ENCODE measurements around the gene DTHD1. TPM values are rescaled to one million over a fixed set of nuclear protein-coding genes. Genes with fewer than 3 reads are reported as not detected.

The DTHD1 gene
- total and polyA plus RNA-seq, 2 of the 8 experiments (the other 6 are each of a cell fraction or from before 2014, with no cell fraction given) = not detected

GRCh38 chr4:36341936-36342335 lies 60.5 kb downstream of the DTHD1 start:
- no peak for FAIRE-seq
- Histone ChIP-seq H3K4me2 (ENCODE audit: insufficient read depth in 1 of 2, low read depth in 2 of 2, low read length in 2 of 2) (no peak overlapping the region), H3K18ac (ENCODE audit: extremely low read depth, low read length) (no peak overlapping the region), H4K5ac (ENCODE audit: insufficient read length, low read depth, low read length) (no peak overlapping the region), H2AK5ac (ENCODE audit: low read depth, low read length) (no peak overlapping the region), H3K9me3 (ENCODE audit: insufficient read depth in 2 of 2, low read depth in 1 of 2, low read length in 1 of 2) (no peaks in the 10 kb centered on the region), H4K8ac (ENCODE audit: extremely low read depth, insufficient read depth, low read length) (no peak overlapping the region), H2BK12ac (ENCODE audit: low read depth, low read length) (no peak overlapping the region), H3K14ac (ENCODE audit: insufficient read length) (no peak overlapping the region), H2BK15ac (ENCODE audit: low read length) (no peak overlapping the region), H3K4me3 (ENCODE audit: extremely low read depth in 1 of 4, insufficient read depth in 2 of 4, low read depth in 3 of 4, low read length in 4 of 4) (no peak overlapping the region), H3K9ac (replicated peaks in 1 of 4; ENCODE audit: extremely low read depth in 1 of 4, low read depth in 3 of 4, low read length in 3 of 4) (no peak overlapping the region), H3K4ac (replicated peaks; ENCODE audit: insufficient read length, low read depth, low read length) (no peak overlapping the region), H3K23ac (ENCODE audit: insufficient read length) (no peak overlapping the region), H2BK20ac (ENCODE audit: low read length) (no peak overlapping the region), H3K4me1 (replicated peaks in 1 of 4; ENCODE audit: control insufficient read depth in 3 of 4, insufficient read depth in 4 of 4, low read length in 3 of 4) (no peaks in the 10 kb centered on the region), H3K79me2 (ENCODE audit: control insufficient read depth in 1 of 2, insufficient read depth in 2 of 2, low read length in 2 of 2) (no peaks in the 10 kb centered on the region), H2BK120ac (replicated peaks; ENCODE audit: low read depth, low read length) (no peak overlapping the region), H2AFZ (ENCODE audit: low read length) (no peak overlapping the region), H3K27ac (ENCODE audit: low read depth, low read length) (no peak overlapping the region), H4K91ac (replicated peaks; ENCODE audit: insufficient read length, low read length) (no peak overlapping the region), H2BK5ac (ENCODE audit: low read depth, low read length) (no peak overlapping the region), H3K79me1 (ENCODE audit: low read depth, low read length) (no peaks in the 10 kb centered on the region), H4K20me1 (replicated peaks in 1 of 2; ENCODE audit: control insufficient read depth in 1 of 2, insufficient read depth in 2 of 2, low read length in 2 of 2) (no peaks in the 10 kb centered on the region), H3K56ac (replicated peaks; ENCODE audit: insufficient read length, low read depth, low read length) (no peak overlapping the region), H3K36me3 (ENCODE audit: control insufficient read depth in 2 of 4, insufficient read depth in 4 of 4, low read length in 3 of 4) (no peaks in the 10 kb centered on the region), H3K27me3 (replicated peaks in 1 of 4; ENCODE audit: control insufficient read depth in 3 of 4, extremely low read depth in 1 of 4, insufficient read depth in 3 of 4, low read length in 3 of 4) (no peaks in the 10 kb centered on the region), H3K23me2 (ENCODE audit: low read depth, low read length) (peaks cover 2% of the 10 kb centered on the region; the same call in 1 of the 2 replicates)
- CTCF ChIA-PET (ENCODE audit: partially characterized antibody) = no interaction called here
- TF ChIP-seq CREB1 (IDR thresholded peaks at IDR 0.05) (no peak), ZNF274 (IDR thresholded peaks at IDR 0.05; ENCODE audit: borderline replicate concordance, extremely low read depth, low read length) (no peak), MAX (IDR thresholded peaks at IDR 0.05) (no peak), CBX5 (IDR thresholded peaks at IDR 0.05; ENCODE audit: low read depth, low read length) (no peak), CHD2 (IDR thresholded peaks at IDR 0.05; ENCODE audit: low read length) (no peak), FOSL1 (IDR thresholded peaks at IDR 0.05; ENCODE audit: insufficient read depth, low read depth, low read length) (no peak), NRF1 (IDR thresholded peaks at IDR 0.05; ENCODE audit: low read depth, low read length) (no peak), POLR2AphosphoS5 (IDR thresholded peaks at IDR 0.05; ENCODE audit: low read depth, low read length) (no peak), RAD21 (IDR thresholded peaks at IDR 0.05 in 1 of 2, conservative IDR thresholded peaks at IDR 0.05 in 1 of 2; ENCODE audit: low read depth in 2 of 2, low read length in 2 of 2) (no peak), TBP (IDR thresholded peaks at IDR 0.05; ENCODE audit: low read depth, low read length) (no peak), POLR2A (IDR thresholded peaks at IDR 0.05; ENCODE audit: control extremely low read depth in 1 of 2, low read depth in 2 of 2, low read length in 2 of 2) (no peak), SP4 (IDR thresholded peaks at IDR 0.05; ENCODE audit: low read length) (no peak), SIRT6 (IDR thresholded peaks at IDR 0.05; ENCODE audit: low read length) (no peak), RXRA (IDR thresholded peaks at IDR 0.05; ENCODE audit: insufficient read depth, low read depth, low read length) (no peak), ATF2 (IDR thresholded peaks at IDR 0.05; ENCODE audit: low read length) (no peak)
- POLR2A ChIA-PET (ENCODE audit: partially characterized antibody) = no interaction called here
- 92% methylated on average over 6 of the region's 6 CpGs; no CpG with 5 or more reads in 1 of the 2 experiments for WGBS, 2 experiments (ENCODE audit: extremely low coverage in 1 of 2, insufficient coverage in 1 of 2, insufficient read length in 1 of 2, insufficient replicate concordance in 2 of 2, low coverage in 1 of 2, low lambda C conversion rate in 2 of 2, missing lambda C conversion rate in 1 of 2)
- no peak for DNase-seq (ENCODE audit: low read depth in 1 of 2, low spot score in 2 of 2)
